OCI-LY7 (cell line): ENCODE measurements around the gene PTPRT.

Source experiments
- EZH2phosphoT487 ChIP-seq: fragments of 200-600 bp; sonication (generic); IDR thresholded peaks from 2 replicates; pipeline ENCODE4 v1.6.1; 2018; ENCODE audit warnings: low read depth, borderline replicate concordance, mild to moderate bottlenecking, mixed run types, antibody characterized with exemption, low read length, moderate library complexity, mixed read lengths
- TF ChIP-seq, protein P1 (sequence below): fragments of 200-600 bp; sonication (generic); conservative IDR thresholded peaks from 2 replicates; pipeline ENCODE4 v1.5.1; 2014; ENCODE audit warnings: mild to moderate bottlenecking, antibody characterized with exemption, low read length, moderate library complexity, mixed read lengths

DNA sequence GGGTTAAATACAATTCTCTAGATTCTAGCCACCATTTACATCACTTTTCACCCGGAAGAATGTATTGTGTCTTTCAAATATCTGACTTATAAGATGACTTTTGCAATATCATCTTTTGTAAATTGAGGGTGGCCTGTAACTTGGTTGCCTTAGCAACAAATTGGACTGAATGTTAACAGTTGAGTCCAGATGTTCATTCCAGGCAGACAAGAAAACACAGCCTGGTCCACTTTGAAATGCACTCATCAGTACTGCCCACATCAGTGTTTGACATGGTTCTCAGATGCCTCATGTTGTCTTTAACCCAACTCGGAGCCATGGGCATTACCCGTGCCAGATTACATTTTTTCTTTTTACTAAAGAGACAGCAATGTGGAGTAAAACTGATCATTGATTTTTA lies 789.9 kb downstream of the PTPRT start:
- TF ChIP-seq EZH2phosphoT487, result no peak
- TF ChIP-seq, protein P1, sequence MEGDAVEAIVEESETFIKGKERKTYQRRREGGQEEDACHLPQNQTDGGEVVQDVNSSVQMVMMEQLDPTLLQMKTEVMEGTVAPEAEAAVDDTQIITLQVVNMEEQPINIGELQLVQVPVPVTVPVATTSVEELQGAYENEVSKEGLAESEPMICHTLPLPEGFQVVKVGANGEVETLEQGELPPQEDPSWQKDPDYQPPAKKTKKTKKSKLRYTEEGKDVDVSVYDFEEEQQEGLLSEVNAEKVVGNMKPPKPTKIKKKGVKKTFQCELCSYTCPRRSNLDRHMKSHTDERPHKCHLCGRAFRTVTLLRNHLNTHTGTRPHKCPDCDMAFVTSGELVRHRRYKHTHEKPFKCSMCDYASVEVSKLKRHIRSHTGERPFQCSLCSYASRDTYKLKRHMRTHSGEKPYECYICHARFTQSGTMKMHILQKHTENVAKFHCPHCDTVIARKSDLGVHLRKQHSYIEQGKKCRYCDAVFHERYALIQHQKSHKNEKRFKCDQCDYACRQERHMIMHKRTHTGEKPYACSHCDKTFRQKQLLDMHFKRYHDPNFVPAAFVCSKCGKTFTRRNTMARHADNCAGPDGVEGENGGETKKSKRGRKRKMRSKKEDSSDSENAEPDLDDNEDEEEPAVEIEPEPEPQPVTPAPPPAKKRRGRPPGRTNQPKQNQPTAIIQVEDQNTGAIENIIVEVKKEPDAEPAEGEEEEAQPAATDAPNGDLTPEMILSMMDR, result no peak
